HepG2 (cell line): Measurements from ENCODE around the gene TRIM25. TPM values are rescaled to one million over a fixed set of nuclear protein-coding genes. Genes with fewer than 3 reads are reported as not detected.

ENCODE experiments used
- ATF3 ChIP-seq: sonication (generic); formaldehyde crosslinking; IDR thresholded peaks from 2 replicates; pipeline ENCODE4 v1.4.0; 2020; ENCODE audit warnings: missing genetic modification reagents
- CREB3 ChIP-seq: sonication (generic); formaldehyde crosslinking; IDR thresholded peaks from 2 replicates; pipeline ENCODE4 v1.5.0; 2020; ENCODE audit warnings: missing genetic modification reagents
- HDAC2 ChIP-seq: sonication (generic); formaldehyde crosslinking; IDR thresholded peaks from 2 replicates; pipeline ENCODE4 v1.4.0; 2020; ENCODE audit warnings: missing genetic modification reagents
- IRF9 ChIP-seq: sonication (generic); formaldehyde crosslinking; IDR thresholded peaks from 2 replicates; pipeline ENCODE4 v1.8.0; 2022; ENCODE audit warnings: missing genetic modification reagents, mild to moderate bottlenecking, borderline replicate concordance
- JARID2 ChIP-seq: sonication (generic); formaldehyde crosslinking; IDR thresholded peaks from 2 replicates; pipeline ENCODE4 v1.8.1; 2023; ENCODE audit warnings: missing genetic modification reagents, inconsistent platforms; ENCODE audit not compliant: insufficient replicate concordance
- LCORL ChIP-seq, 2 experiments: fragments of 450-650 bp in 1 of 2; sonication (generic) in 1 of 2; formaldehyde crosslinking in 1 of 2; IDR thresholded peaks; 2 replicates each; pipeline versions ENCODE4 v1.5.0 to v1.6.1; 2017 to 2020; ENCODE audit warnings: antibody characterized with exemption in 1 of 2, missing genetic modification reagents in 1 of 2
- MXD1 ChIP-seq: sonication (generic); formaldehyde crosslinking; IDR thresholded peaks from 2 replicates; pipeline ENCODE4 v1.4.0; 2020; ENCODE audit warnings: mild to moderate bottlenecking, missing genetic modification reagents
- NBN ChIP-seq: fragments of 450-650 bp; conservative IDR thresholded peaks from 2 replicates; pipeline ENCODE4 v1.6.1; 2017
- NCOR1 ChIP-seq: fragments of 200-600 bp; sonication (generic); IDR thresholded peaks from 2 replicates; pipeline ENCODE4 v1.7.0; 2017; ENCODE audit warnings: antibody characterized with exemption, low read length, borderline replicate concordance
- NFKB2 ChIP-seq: sonication (generic); formaldehyde crosslinking; IDR thresholded peaks from 2 replicates; pipeline ENCODE4 v1.4.0; 2020; ENCODE audit warnings: missing genetic modification reagents, borderline replicate concordance
- PRDM4 ChIP-seq: sonication (generic); formaldehyde crosslinking; IDR thresholded peaks from 2 replicates; pipeline ENCODE4 v1.9.0; 2021; ENCODE audit warnings: missing genetic modification reagents, borderline replicate concordance
- SALL2 ChIP-seq: sonication (generic); formaldehyde crosslinking; IDR thresholded peaks from 2 replicates; pipeline ENCODE4 v1.8.1; 2023; ENCODE audit warnings: mild to moderate bottlenecking, missing genetic modification reagents, inconsistent platforms
- TMF1 ChIP-seq: sonication (generic); formaldehyde crosslinking; IDR thresholded peaks from 2 replicates; pipeline ENCODE4 v1.8.1; 2022; ENCODE audit warnings: low read depth, missing genetic modification reagents
- USF2 ChIP-seq, 2 experiments: sonication (generic) in 1 of 2; formaldehyde crosslinking in 1 of 2; IDR thresholded peaks; 2 replicates each; pipeline versions ENCODE4 v1.5.1 to v1.6.1; 2011 to 2020; ENCODE audit warnings: borderline replicate concordance in 1 of 2, low read depth in 1 of 2, low read length in 1 of 2, mild to moderate bottlenecking in 1 of 2, missing genetic modification reagents in 1 of 2, moderate library complexity in 1 of 2
- ZEB1 ChIP-seq: IDR thresholded peaks from 2 replicates; pipeline ENCODE4 v1.6.1; 2012; ENCODE audit warnings: mild to moderate bottlenecking, low read depth, inconsistent platforms; ENCODE audit not compliant: insufficient replicate concordance
- ZFP37 ChIP-seq: sonication (generic); formaldehyde crosslinking; IDR thresholded peaks from 2 replicates; pipeline ENCODE4 v1.4.0; 2020; ENCODE audit warnings: missing genetic modification reagents, borderline replicate concordance
- ZNF124 ChIP-seq: sonication (generic); formaldehyde crosslinking; IDR thresholded peaks from 2 replicates; pipeline ENCODE4 v1.4.0; 2020; ENCODE audit warnings: missing genetic modification reagents
- ZNF749 ChIP-seq: sonication (generic); formaldehyde crosslinking; IDR thresholded peaks from 2 replicates; pipeline ENCODE4 v1.8.0; 2022; ENCODE audit warnings: mild to moderate bottlenecking, missing genetic modification reagents, moderate library complexity, borderline replicate concordance
- ZNF75D ChIP-seq: sonication (generic); formaldehyde crosslinking; IDR thresholded peaks from 2 replicates; pipeline ENCODE4 v1.8.1; 2023; ENCODE audit warnings: missing genetic modification reagents, mild to moderate bottlenecking, borderline replicate concordance
- ZNF761 ChIP-seq: sonication (generic); formaldehyde crosslinking; conservative IDR thresholded peaks from 2 replicates; pipeline ENCODE4 v1.4.0; 2020; ENCODE audit warnings: mild to moderate bottlenecking, missing genetic modification reagents
- polyA plus RNA-seq, 8 experiments: library from polyadenylated mRNA; depleted of rRNA in 3 of 8; stranded (reverse) in 7 of 8; unstranded in 1 of 8; fragments of >200 nt; fragmentation: Illumina TruSeq in 4 of 8; extraction: Trizol in 4 of 8; gene quantifications; 2 replicates each; pipeline versions ENCODE4 v1.2.1 to v1.2.3, GENCODE V29; 2011 to 2016; ENCODE audit warnings: low read depth in 4 of 8, missing spikeins in 1 of 8, mixed read lengths in 1 of 8; ENCODE audit not compliant: insufficient read depth in 1 of 8
- total RNA-seq, 5 experiments: library from RNA; depleted of rRNA; stranded (reverse); fragments of >200 nt; fragmentation: Illumina TruSeq; extraction: Trizol; gene quantifications; 2 replicates each; pipeline ENCODE4 v1.2.3, GENCODE V29; 2016; ENCODE audit warnings: low read depth in 1 of 5

TRIM25 gene
- total and polyA plus RNA-seq, 2 of the 13 experiments (the other 11 are each of a cell fraction or from before 2014, with no cell fraction given), result 30.8 to 42.2 TPM

GRCh38 chr17:56913867-56914580 is at the start of gene TRIM25 (continued):
- TF ChIP-seq USF2 (IDR thresholded peaks at IDR 0.05; ENCODE audit: low read depth, low read length) (peak; percentile 83), USF2 (CRISPR knock-in tag; IDR thresholded peaks at IDR 0.05; ENCODE audit: borderline replicate concordance) (peak; percentile 97; the same call in 1 of the 2 replicates), HDAC2 (CRISPR knock-in tag) (peak; percentile 56), MXD1 (peak; percentile 82; the same call in 1 of the 2 replicates), SALL2 (CRISPR knock-in tag) (peak; percentile 98), ZNF761 (CRISPR knock-in tag) (peak; percentile 65; the same call in 1 of the 2 replicates), ZNF124 (CRISPR knock-in tag) (no peak; the same call in 1 of the 2 replicates), NBN (no peak), ATF3 (peak; percentile 59; the same call in 1 of the 2 replicates), ZNF75D (CRISPR knock-in tag) (no peak), JARID2 (CRISPR knock-in tag) (peak; percentile 75), TMF1 (CRISPR knock-in tag) (peak; percentile 75; the same call in 1 of the 2 replicates), IRF9 (CRISPR knock-in tag) (peak; percentile 90; the same call in 1 of the 2 replicates), NFKB2 (peak; percentile 91; the same call in 1 of the 2 replicates), ZNF749 (peak; percentile 90; the same call in 1 of the 2 replicates), PRDM4 (CRISPR knock-in tag) (no peak), ZEB1 (peak; percentile 51), NCOR1 (no peak), ZFP37 (peak; percentile 89), CREB3 (peak; percentile 69), LCORL (IDR thresholded peaks at IDR 0.05) (no peak), LCORL (CRISPR knock-in tag; IDR thresholded peaks at IDR 0.05) (peak; percentile 90)
